GM18870 (cell line): ENCODE results near the gene ANKRD45.
"Not testable (repeated sequence)": the region's sequence is repeated elsewhere in the genome, so short reads cannot be mapped to it uniquely, and the experiment has no call there.

ENCODE experiments used
- ATAC-seq: cut with Tn5 transposase; IDR thresholded peaks from one replicate; pipeline ENCODE4 v1.9.1; 2021; ENCODE audit warnings: moderate library complexity; ENCODE audit not compliant: unreplicated experiment

Gene ANKRD45

DNA sequence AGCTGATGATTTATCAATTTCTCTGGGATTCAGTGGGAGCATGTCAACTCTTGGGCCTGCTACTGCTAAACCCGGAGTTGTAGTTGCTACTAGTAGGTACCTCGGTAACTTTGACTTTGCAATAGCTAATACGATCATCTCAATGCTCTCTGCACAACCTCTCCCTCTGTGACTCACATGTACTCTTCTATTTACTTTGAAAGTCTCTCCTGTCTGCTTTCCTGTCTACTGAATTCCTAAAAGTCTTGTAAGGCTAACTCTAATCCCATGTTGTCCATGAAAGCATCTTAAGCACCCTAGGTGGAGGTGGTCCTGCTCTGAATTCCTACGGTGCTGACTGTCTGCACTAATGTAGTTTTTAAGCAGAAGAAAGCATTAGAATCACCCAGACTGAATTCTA lies 96.1 kb downstream of the ANKRD45 start:
- no peak for ATAC-seq

DNA sequence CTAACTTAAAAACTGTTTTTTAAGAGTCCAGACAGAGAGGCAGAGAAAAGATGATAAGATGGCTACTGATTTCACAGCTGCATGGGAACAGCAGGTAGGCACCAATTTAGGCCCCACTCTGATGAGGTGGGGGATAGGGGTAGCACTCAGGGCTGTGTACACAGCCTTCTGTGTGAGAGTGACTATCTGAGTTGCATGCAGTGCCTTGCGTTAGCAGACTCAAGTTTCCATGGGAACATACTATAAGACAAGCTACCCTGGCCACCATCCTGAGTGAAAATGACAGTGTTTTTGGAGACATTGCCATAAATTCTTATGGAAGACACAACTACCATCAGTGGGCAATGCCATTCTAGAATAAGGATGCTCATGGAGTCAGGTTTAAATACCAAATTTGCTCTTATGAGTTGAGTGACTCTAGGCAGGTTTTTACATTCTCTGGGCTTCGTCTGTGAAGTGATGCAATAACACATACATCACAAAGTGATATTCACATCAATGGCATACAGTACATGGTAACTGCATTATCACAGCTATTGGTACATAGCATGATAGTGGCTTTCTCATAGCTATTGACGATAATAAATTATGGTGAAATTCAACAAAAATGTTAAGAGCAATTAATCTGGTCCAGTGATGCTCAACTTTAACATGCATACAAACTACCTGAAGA lies 97.3 kb downstream of the ANKRD45 start:
- no peak for ATAC-seq

DNA sequence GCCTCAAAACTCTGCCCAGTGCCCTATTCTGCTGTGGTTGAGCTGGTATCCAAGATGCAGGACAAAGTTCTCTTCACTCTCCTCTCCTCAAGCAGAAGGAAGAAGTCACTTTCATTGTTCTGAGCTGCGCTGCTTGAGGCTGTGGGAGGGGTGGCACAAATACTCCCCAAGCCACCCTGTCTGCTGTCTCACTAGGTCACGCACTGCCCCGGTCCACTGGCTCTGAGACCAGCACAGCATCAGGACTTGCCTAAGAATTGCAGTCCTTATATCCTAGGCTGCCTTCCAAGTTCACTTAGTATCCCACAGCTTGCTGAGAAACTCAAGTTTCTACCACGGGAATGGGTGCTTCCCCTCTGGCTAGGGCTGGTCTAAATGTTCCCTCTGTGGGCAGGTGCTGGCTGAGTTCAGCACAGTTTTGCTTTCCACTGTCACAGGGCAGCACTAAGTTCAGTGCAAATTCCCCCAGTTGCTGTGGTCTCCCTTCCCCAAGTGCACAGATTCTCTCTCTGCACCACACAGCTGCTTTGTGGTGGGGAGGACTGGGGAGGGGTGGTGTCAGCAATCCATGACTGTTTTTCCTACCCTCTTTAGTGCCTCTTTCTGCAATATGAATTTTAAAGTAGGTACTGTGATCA lies 99.2 kb downstream of the ANKRD45 start:
- ATAC-seq: peak; percentile 67

DNA sequence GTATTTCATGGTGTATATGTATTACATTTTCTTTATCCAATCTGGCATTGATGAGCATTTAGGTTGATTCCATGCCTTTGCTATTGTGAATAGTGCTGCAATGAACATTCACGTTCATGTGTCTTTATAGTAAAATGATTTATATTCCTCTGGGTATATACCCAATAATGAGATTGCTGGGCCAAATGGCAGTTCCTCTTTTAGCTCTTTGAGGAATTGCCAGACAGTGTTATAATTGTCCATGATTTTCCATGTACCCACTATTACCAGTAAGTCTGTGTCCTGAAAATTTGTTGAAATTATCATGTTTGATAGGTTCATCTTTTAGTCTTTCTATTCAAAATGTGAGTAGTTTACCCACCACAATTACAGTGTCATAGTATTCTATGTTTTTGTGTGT lies 101.2 kb downstream of the ANKRD45 start:
- ATAC-seq: no peak

DNA sequence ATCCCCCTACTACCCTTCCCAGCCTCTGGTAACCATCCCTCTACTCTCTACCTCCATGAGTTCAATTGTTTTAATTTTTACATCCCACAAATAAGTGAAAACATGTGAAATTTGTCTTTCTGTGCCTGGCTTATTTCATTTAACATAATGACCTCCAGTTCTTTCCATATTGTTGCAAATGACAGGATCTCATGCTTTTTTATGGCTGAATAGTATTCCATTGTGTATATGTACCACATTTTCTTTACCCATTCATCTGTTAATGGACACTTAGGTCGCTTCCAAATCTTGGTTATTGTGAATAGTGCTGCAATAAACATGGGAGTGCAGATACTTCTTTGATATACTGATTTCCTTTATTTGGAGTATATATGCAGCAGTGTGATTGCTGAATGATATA lies 105.8 kb downstream of the ANKRD45 start:
- ATAC-seq: not testable (repeated sequence)

DNA sequence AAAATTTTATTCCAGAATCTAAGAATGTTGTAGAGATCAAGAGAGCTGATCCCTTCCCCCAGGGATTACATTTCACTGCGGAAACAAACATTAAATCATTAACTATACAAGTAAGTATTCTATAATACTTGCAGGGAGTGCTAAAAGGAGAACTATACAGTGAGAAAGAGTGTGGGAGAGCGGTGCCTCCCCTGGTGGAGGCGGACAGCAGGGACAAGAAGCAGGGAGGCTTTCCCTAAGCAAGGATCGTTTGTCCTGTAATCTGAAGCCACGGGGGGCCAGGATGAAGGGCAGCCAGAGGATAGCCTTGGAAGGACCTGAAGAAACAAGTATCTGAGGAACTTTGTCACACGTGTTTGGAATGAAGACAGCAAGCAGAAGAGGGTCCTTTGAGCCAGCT lies 106.8 kb downstream of the ANKRD45 start:
- no peak for ATAC-seq

DNA sequence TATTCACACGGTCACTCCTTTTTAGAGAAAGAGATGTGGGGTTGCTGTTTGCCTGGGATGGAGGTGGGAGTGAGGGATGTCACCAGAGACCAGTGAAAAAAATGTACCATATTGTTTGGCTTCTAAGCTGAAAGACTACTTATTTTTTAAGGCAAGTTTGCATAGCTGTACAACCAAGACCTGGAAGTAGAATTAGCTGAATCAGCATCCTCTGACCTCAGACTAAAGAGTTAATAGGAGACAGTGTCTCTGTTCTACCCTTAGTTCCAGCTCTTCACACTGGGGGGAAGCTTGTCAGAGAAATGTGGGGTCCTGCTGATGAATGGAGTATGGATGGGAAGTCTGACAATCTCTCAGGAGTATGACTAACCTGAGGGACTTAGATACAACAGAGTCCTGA lies 108.4 kb downstream of the ANKRD45 start:
- no peak for ATAC-seq

DNA sequence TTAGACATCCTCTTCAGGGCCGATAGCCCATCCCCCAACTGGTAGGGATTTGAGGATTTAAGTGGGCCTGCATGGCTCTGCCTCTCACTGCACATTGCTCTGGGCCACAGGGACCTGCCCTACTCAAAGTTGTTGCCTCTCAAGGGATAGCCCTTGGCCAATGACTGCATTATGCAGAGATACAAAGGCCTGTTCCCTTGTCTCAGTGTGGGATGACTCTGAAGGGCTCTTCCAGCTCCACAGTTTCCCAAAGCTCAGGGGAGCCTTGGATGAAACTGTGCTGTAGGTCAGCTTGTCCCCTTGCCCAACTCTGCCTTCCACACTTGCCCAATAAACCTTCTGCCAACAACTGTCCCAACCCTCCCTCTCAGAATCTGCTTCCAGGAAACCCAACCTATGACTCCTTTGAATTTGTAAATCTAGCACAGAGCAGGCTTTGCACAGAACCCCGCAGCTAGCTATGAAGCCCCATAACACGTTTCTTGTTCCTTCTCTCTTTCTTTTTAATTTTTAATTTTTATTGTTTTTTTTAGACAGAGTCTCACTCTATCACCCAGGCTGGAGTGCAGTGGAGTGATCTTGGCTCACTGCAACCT lies 109.3 kb downstream of the ANKRD45 start:
- ATAC-seq: no peak
